HCT116 (cell line): ENCODE results near the gene PATZ1. TPM values are rescaled to one million over a fixed set of nuclear protein-coding genes. Genes with fewer than 3 reads are reported as not detected.

Experiments used
- ATF3 ChIP-seq: IDR thresholded peaks from 2 replicates; pipeline ENCODE4 v1.6.1; 2012
- CBX3 ChIP-seq: IDR thresholded peaks from 2 replicates; pipeline ENCODE4 v1.6.1; 2012; ENCODE audit warnings: low read depth
- CTCF ChIP-seq, 3 experiments: fragments of 200-600 bp in 1 of 3; sonication (generic) in 1 of 3; IDR thresholded peaks in 2 of 3; conservative IDR thresholded peaks in 1 of 3; 2 replicates each; pipeline ENCODE4 v1.5.1; 2012 to 2017; ENCODE audit warnings: low read depth in 2 of 3, low read length in 2 of 3, antibody characterized with exemption in 1 of 3, borderline replicate concordance in 1 of 3, control low read depth in 1 of 3, mild to moderate bottlenecking in 1 of 3, mixed read lengths in 1 of 3, mixed run types in 1 of 3, moderate library complexity in 1 of 3; ENCODE audit not compliant: insufficient read depth in 1 of 3
- ELF1 ChIP-seq: IDR thresholded peaks from 2 replicates; pipeline ENCODE4 v1.6.1; 2012; ENCODE audit warnings: low read depth, borderline replicate concordance
- JUND ChIP-seq: IDR thresholded peaks from 2 replicates; pipeline ENCODE4 v1.6.1; 2012
- MAX ChIP-seq: IDR thresholded peaks from 2 replicates; pipeline ENCODE4 v1.6.1; 2012
- POLR2AphosphoS5 ChIP-seq: IDR thresholded peaks from 2 replicates; pipeline ENCODE4 v1.6.1; 2011; ENCODE audit warnings: mild to moderate bottlenecking, low read depth, low read length, moderate library complexity
- SIN3A ChIP-seq: IDR thresholded peaks from 2 replicates; pipeline ENCODE4 v1.6.1; 2012; ENCODE audit warnings: low read depth
- SP1 ChIP-seq: IDR thresholded peaks from 2 replicates; pipeline ENCODE4 v1.6.1; 2012; ENCODE audit warnings: low read depth
- TCF7L2 ChIP-seq: IDR thresholded peaks from 2 replicates; pipeline ENCODE4 v1.7.0; 2011; ENCODE audit warnings: borderline replicate concordance, inconsistent platforms; ENCODE audit not compliant: insufficient read depth, insufficient read length; ENCODE audit errors: extremely low read depth
- ZBTB33 ChIP-seq: IDR thresholded peaks from 2 replicates; pipeline ENCODE4 v1.6.1; 2011; ENCODE audit warnings: mild to moderate bottlenecking, low read length, moderate library complexity; ENCODE audit not compliant: insufficient replicate concordance; ENCODE audit errors: extremely low read depth
- total RNA-seq: library from RNA; stranded (reverse); gene quantifications from one replicate; pipeline ENCODE4 v1.2.1, GENCODE V29; 2021; ENCODE audit not compliant: unreplicated experiment

Gene PATZ1
- total RNA-seq, 1 experiment from 2014 or later = 30.6 TPM

GRCh38 chr22:31279821-31280505, 66.2 kb downstream of the PATZ1 start (continued):
- TF ChIP-seq ZBTB33 (no peak), JUND (no peak), CBX3 (no peak), MAX (no peak), CTCF (IDR thresholded peaks at IDR 0.05 in 2 of 3, conservative IDR thresholded peaks at IDR 0.05 in 1 of 3; ENCODE audit: borderline replicate concordance in 1 of 3, insufficient read depth in 1 of 3, low read depth in 2 of 3, low read length in 2 of 3) (no peak), TCF7L2 (no peak), SIN3A (no peak), POLR2AphosphoS5 (no peak), ATF3 (no peak), ELF1 (no peak), SP1 (no peak)
